Testis (tissue), 3 donors: Measurements from ENCODE around the gene EHMT2. TPM values are rescaled to one million over a fixed set of nuclear protein-coding genes. Genes with fewer than 3 reads are reported as not detected.

Experiments
- DNase-seq: peaks from one replicate; pipeline ENCODE4 v3.0.0-alpha.2; 2019
- H3K27ac ChIP-seq, 2 donors: fragments of 200-600 bp; sonication (generic); one replicate each; pipeline ENCODE4 v1.5.1; 2019
- H3K27me3 ChIP-seq: fragments of 200-600 bp; sonication (generic); one replicate; pipeline ENCODE4 v1.5.1; 2019
- H3K36me3 ChIP-seq: fragments of 200-600 bp; sonication (generic); one replicate; pipeline ENCODE4 v1.5.1; 2017; ENCODE audit warnings: low read depth; ENCODE audit errors: missing control alignments
- H3K4me1 ChIP-seq: fragments of 200-600 bp; sonication (generic); one replicate; pipeline ENCODE4 v1.5.1; 2019
- H3K4me3 ChIP-seq, 2 donors: fragments of 200-600 bp; sonication (generic); one replicate each; pipeline ENCODE4 v1.5.1; 2017 to 2019
- H3K9me3 ChIP-seq: fragments of 200-600 bp; sonication (generic); one replicate; pipeline ENCODE4 v1.5.1; 2017
- CTCF ChIP-seq, 3 experiments: fragments of 450-650 bp in 2 of 3; fragments of 200-600 bp in 1 of 3; sonication (generic) in 1 of 3; IDR thresholded peaks; one replicate each; pipeline ENCODE4 v1.5.1; 2016 to 2019; ENCODE audit warnings: antibody characterized with exemption in 3 of 3, mild to moderate bottlenecking in 2 of 3, moderate library complexity in 1 of 3
- POLR2A ChIP-seq: fragments of 450-650 bp; IDR thresholded peaks from one replicate; pipeline ENCODE4 v1.6.1; 2017; ENCODE audit warnings: antibody characterized with exemption, mild to moderate bottlenecking, moderate library complexity
- WGBS, 2 donors: methylation state at CpG; one replicate each; pipeline ENCODE4 v1.1.5; 2018; 5-methylcytosine and 5-hydroxymethylcytosine counted together
- intact Hi-C: fragments of 100-400 bp; cut with DNase I; formaldehyde crosslinking; loops from one replicate; pipeline ENCODE4 v1.15.1; 2023; ENCODE audit warnings: low total_unique reads
- polyA plus RNA-seq: library from polyadenylated mRNA; stranded (reverse); fragments of 350-450 nt; fragmentation: Illumina TruSeq; extraction: RNeasy Lipid Tissue Mini Kit (QIAGEN cat#74804); gene quantifications from one replicate; pipeline ENCODE4 v1.2.3, GENCODE V29; 2014; ENCODE audit warnings: low read depth, low replicate concordance; ENCODE audit not compliant: insufficient read depth
- total RNA-seq, 2 donors: library from RNA; depleted of rRNA; stranded (reverse); fragments of >200 nt; gene quantifications; one replicate each; pipeline ENCODE4 v1.2.3, GENCODE V29; 2016

EHMT2 gene
- total and polyA plus RNA-seq, 3 donors from 2014 or later = 82.2 to 106 (median 102) TPM

GRCh38 chr6:31884528-31885035 lies 12.9 kb downstream of the EHMT2 start:
- no peaks in the 10 kb centered on the region for H3K4me1 ChIP-seq

GRCh38 chr6:31883676-31884075 lies 13.8 kb downstream of the EHMT2 start:
- TF ChIP-seq CTCF (IDR thresholded peaks at IDR 0.05) (no peak), POLR2A (no peak)
- H3K27me3 ChIP-seq = no peaks in the 10 kb centered on the region
- WGBS, 2 donors = 90 to 94% methylated on average over 9 to 12 of the region's 12 CpGs
- H3K4me1 ChIP-seq = no peaks in the 10 kb centered on the region
- H3K36me3 ChIP-seq = no peaks in the 10 kb centered on the region
- intact Hi-C loops = no loop called here
- H3K4me3 ChIP-seq = no peak overlapping the region
- no peak overlapping the region for H3K27ac ChIP-seq
- H3K9me3 ChIP-seq = no peaks in the 10 kb centered on the region
- no peak for DNase-seq

More at GRCh38 chr6:31884528-31885035, 12.9 kb downstream of the EHMT2 start:
- Histone ChIP-seq H3K27ac (no peak overlapping the region), H3K9me3 (no peaks in the 10 kb centered on the region), H3K27me3 (no peaks in the 10 kb centered on the region), H3K36me3 (no peaks in the 10 kb centered on the region), H3K4me3 (no peak overlapping the region)
- intact Hi-C loops = no loop called here
- no peak for TF ChIP-seq POLR2A
- TF ChIP-seq CTCF (IDR thresholded peaks at IDR 0.05) = no peak
- 92 to 94% methylated on average over 12 to 22 of the region's 22 CpGs for WGBS, 2 donors
- DNase-seq = no peak

- no peak for TF ChIP-seq CTCF (IDR thresholded peaks at IDR 0.05)
- TF ChIP-seq POLR2A = no peak
- Histone ChIP-seq H3K27ac (no peak overlapping the region), H3K4me1 (no peaks in the 10 kb centered on the region), H3K27me3 (no peaks in the 10 kb centered on the region), H3K4me3 (no peak overlapping the region), H3K36me3 (no peaks in the 10 kb centered on the region), H3K9me3 (no peaks in the 10 kb centered on the region)
- no peak for DNase-seq
- 89 to 100% methylated on average over 1 to 6 of the region's 6 CpGs for WGBS, 2 donors
- intact Hi-C loops = no loop called here
Measured at GRCh38 chr6:31882344-31882743, 15.2 kb downstream of the EHMT2 start.

GRCh38 chr6:31881136-31881859 lies 16.2 kb downstream of the EHMT2 start:
- DNase-seq = no peak
- WGBS, 2 donors = 81 to 83% methylated on average over 9 of the region's 9 CpGs
- no peaks in the 10 kb centered on the region for H3K36me3 ChIP-seq
- H3K9me3 ChIP-seq = no peaks in the 10 kb centered on the region
- H3K4me1 ChIP-seq = no peaks in the 10 kb centered on the region
- intact Hi-C loops = no loop called here
- H3K27ac ChIP-seq = no peak overlapping the region
- TF ChIP-seq POLR2A (no peak), CTCF (IDR thresholded peaks at IDR 0.05) (no peak)
- H3K27me3 ChIP-seq = no peaks in the 10 kb centered on the region
- no peak overlapping the region for H3K4me3 ChIP-seq

GRCh38 chr6:31880616-31881015 lies 16.9 kb downstream of the EHMT2 start:
- Histone ChIP-seq H3K4me3 (no peak overlapping the region), H3K4me1 (no peaks in the 10 kb centered on the region), H3K9me3 (no peaks in the 10 kb centered on the region), H3K27me3 (no peaks in the 10 kb centered on the region), H3K27ac (no peak overlapping the region), H3K36me3 (no peaks in the 10 kb centered on the region)
- no peak for DNase-seq
- intact Hi-C loops = no loop called here
- TF ChIP-seq POLR2A (no peak), CTCF (IDR thresholded peaks at IDR 0.05) (no peak)
- WGBS, 2 donors = 87 to 90% methylated on average over 10 of the region's 10 CpGs
